Tibial nerve (tissue), 4 donors: ENCODE measurements around the gene SLC26A11. TPM values are rescaled to one million over a fixed set of nuclear protein-coding genes. Genes with fewer than 3 reads are reported as not detected.
"Not testable (repeated sequence)": the region's sequence is repeated elsewhere in the genome, so short reads cannot be mapped to it uniquely, and the experiment has no call there.

Source experiments
- DNase-seq, 2 donors: peaks; one replicate each; pipeline ENCODE4 v3.0.0-alpha.2; 2019; ENCODE audit warnings: low spot score in 2 of 2
- H3K27ac ChIP-seq, 4 donors: fragments of 200-600 bp; sonication (generic) in 3 of 4; one replicate each; pipeline ENCODE4 v1.5.1; 2017 to 2019; ENCODE audit warnings: mild to moderate bottlenecking in 1 of 4
- H3K27me3 ChIP-seq, 2 donors: fragments of 200-600 bp; sonication (generic) in 1 of 2; one replicate each; pipeline versions ENCODE4 v1.5.1 to v1.6.0; 2017 to 2019
- H3K36me3 ChIP-seq, 3 donors: fragments of 200-600 bp; sonication (generic); one replicate each; pipeline ENCODE4 v1.5.1; 2018 to 2019
- H3K4me1 ChIP-seq, 4 donors: fragments of 200-600 bp; sonication (generic) in 3 of 4; one replicate each; pipeline ENCODE4 v1.5.1; 2017 to 2019
- H3K4me3 ChIP-seq, 4 donors: fragments of 200-600 bp; sonication (generic) in 3 of 4; one replicate each; pipeline ENCODE4 v1.5.1; 2017 to 2019; ENCODE audit warnings: mild to moderate bottlenecking in 1 of 4, moderate library complexity in 1 of 4
- H3K9me3 ChIP-seq, 4 donors: fragments of 200-600 bp; sonication (generic) in 3 of 4; one replicate each; pipeline ENCODE4 v1.5.1; 2017 to 2019
- EP300 ChIP-seq, 2 donors: sonication (generic); formaldehyde crosslinking; IDR thresholded peaks; one replicate each; pipeline ENCODE4 v1.6.1; 2017; ENCODE audit warnings: antibody characterized with exemption in 2 of 2, mild to moderate bottlenecking in 1 of 2
- POLR2A ChIP-seq, 2 donors: fragments of 450-650 bp; IDR thresholded peaks; one replicate each; pipeline ENCODE4 v1.6.1; 2017; ENCODE audit warnings: antibody characterized with exemption in 2 of 2, mild to moderate bottlenecking in 2 of 2, moderate library complexity in 2 of 2
- WGBS, 2 donors: methylation state at CpG; one replicate each; pipeline ENCODE4 v1.1.5; 2018; 5-methylcytosine and 5-hydroxymethylcytosine counted together
- total RNA-seq, 4 donors: library from RNA; depleted of rRNA; stranded (reverse); fragments of >200 nt; gene quantifications; one replicate each; pipeline ENCODE4 v1.1.0, GENCODE V29; 2016
- TF ChIP-seq, protein P1 (sequence below), 5 experiments: fragments of 200-600 bp in 3 of 5; fragments of 450-650 bp in 2 of 5; sonication (generic) in 3 of 5; IDR thresholded peaks; one replicate each; pipeline ENCODE4 v1.5.1; 2016 to 2019; ENCODE audit warnings: antibody characterized with exemption in 5 of 5, mild to moderate bottlenecking in 3 of 5, moderate library complexity in 2 of 5

Gene SLC26A11
- total RNA-seq, 4 donors from 2014 or later: 14.4 to 44.7 (median 21.5) TPM

DNA sequence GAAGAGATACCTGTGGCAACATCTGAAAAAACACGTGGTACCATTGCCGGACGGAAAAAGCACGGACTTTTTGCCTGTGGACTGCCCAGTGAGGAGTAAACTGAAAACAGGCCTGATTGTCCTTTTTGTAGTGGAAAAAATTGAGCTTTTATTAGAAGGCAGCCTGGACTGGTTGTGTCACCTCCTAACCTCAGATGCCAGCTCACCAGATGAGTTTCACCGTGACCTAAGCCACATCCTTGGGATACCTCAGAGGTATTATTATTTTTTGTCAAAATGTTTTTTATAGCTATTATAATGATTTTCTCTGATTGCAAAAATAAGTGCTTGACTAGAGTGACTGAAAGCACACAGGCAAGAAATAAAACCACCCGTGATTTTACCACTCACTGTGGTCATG lies 75.3 kb downstream of the SLC26A11 start:
- Histone ChIP-seq H3K27ac (no peak overlapping the region), H3K4me1 (no peaks in the 10 kb centered on the region), H3K4me3 (no peak overlapping the region), H3K9me3 (peaks cover 0 to 2% (median 0%) of the 10 kb centered on the region in 4 donors), H3K36me3 (peaks cover 6 to 100% (median 59%) of the 10 kb centered on the region in 3 donors), H3K27me3 (no peaks in the 10 kb centered on the region)
- 90 to 92% methylated on average over 6 of the region's 6 CpGs for WGBS, 2 donors
- no peak for TF ChIP-seq POLR2A (IDR thresholded peaks at IDR 0.05)
- TF ChIP-seq, protein P1, sequence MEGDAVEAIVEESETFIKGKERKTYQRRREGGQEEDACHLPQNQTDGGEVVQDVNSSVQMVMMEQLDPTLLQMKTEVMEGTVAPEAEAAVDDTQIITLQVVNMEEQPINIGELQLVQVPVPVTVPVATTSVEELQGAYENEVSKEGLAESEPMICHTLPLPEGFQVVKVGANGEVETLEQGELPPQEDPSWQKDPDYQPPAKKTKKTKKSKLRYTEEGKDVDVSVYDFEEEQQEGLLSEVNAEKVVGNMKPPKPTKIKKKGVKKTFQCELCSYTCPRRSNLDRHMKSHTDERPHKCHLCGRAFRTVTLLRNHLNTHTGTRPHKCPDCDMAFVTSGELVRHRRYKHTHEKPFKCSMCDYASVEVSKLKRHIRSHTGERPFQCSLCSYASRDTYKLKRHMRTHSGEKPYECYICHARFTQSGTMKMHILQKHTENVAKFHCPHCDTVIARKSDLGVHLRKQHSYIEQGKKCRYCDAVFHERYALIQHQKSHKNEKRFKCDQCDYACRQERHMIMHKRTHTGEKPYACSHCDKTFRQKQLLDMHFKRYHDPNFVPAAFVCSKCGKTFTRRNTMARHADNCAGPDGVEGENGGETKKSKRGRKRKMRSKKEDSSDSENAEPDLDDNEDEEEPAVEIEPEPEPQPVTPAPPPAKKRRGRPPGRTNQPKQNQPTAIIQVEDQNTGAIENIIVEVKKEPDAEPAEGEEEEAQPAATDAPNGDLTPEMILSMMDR (IDR thresholded peaks at IDR 0.05): no peak
- no peak for TF ChIP-seq EP300 (IDR thresholded peaks at IDR 0.05)
- DNase-seq: no peak

DNA sequence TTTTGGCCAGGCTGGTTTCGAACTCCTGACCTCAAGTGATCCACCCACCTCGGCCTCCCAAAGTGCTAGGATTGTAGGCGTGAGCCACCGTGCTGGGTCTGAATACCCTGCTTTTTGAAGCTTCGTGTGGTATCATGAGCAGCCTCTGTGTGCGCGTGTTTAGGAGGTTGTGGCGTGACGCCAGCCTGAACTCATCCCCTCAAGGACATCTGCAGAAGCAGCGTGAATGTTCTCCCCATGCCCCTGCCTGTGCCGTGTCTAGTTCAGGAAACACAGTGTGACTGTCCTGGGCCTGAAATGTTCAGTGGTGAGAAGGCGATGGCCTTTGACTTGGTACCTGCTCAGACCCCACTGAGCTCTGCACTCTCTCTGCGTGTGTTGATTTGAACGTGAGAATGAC lies 76.0 kb downstream of the SLC26A11 start:
- H3K4me3 ChIP-seq: no peak overlapping the region
- H3K4me1 ChIP-seq: no peaks in the 10 kb centered on the region
- DNase-seq: no peak
- H3K27ac ChIP-seq: no peak overlapping the region
- WGBS, 2 donors: 84 to 91% methylated on average over 9 to 14 of the region's 14 CpGs
- TF ChIP-seq, protein P1 (IDR thresholded peaks at IDR 0.05): no peak
- TF ChIP-seq POLR2A (IDR thresholded peaks at IDR 0.05): no peak
- no peak for TF ChIP-seq EP300 (IDR thresholded peaks at IDR 0.05)
- H3K9me3 ChIP-seq: peaks cover 0 to 5% (median 0%) of the 10 kb centered on the region in 4 donors
- no peaks in the 10 kb centered on the region for H3K27me3 ChIP-seq
- peaks cover 6 to 100% (median 54%) of the 10 kb centered on the region in 3 donors for H3K36me3 ChIP-seq

DNA sequence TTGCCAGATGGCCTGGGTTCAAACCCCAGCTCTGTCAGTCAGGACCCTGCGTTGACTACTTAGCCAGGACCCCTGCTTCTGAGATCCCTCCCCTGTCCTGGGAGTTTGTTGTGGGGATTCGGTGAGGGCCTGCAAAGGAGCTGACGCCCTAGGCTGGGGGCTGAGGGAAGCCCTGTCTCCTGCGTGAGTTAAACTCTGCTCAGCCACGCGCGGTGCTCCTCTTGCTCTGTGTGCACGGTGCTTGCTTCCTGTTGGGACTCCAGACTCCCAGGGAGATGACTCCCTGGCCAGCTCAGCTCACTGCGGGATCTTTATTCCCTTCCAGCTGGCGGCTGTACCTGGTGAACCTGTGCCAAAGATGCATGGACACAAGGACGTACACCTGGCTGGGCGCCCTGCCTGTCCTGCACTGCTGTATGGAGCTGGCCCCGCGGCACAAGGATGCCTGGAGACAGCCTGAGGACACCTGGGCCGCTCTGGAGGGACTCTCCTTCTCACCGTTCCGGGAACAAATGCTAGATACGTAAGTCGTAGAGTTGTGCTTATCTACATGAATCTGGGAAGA lies 77.9 kb downstream of the SLC26A11 start:
- DNase-seq: no peak
- H3K4me1 ChIP-seq: no peaks in the 10 kb centered on the region
- H3K36me3 ChIP-seq: peaks cover 5 to 100% (median 56%) of the 10 kb centered on the region in 3 donors
- H3K27me3 ChIP-seq: no peaks in the 10 kb centered on the region
- H3K4me3 ChIP-seq: no peak overlapping the region
- TF ChIP-seq EP300 (IDR thresholded peaks at IDR 0.05): no peak
- TF ChIP-seq POLR2A (IDR thresholded peaks at IDR 0.05): no peak
- TF ChIP-seq, protein P1 (IDR thresholded peaks at IDR 0.05): no peak
- WGBS, 2 donors: 83 to 88% methylated on average over 17 to 19 of the region's 19 CpGs
- no peak overlapping the region for H3K27ac ChIP-seq
- peaks cover 0 to 11% (median 0%) of the 10 kb centered on the region in 4 donors for H3K9me3 ChIP-seq

DNA sequence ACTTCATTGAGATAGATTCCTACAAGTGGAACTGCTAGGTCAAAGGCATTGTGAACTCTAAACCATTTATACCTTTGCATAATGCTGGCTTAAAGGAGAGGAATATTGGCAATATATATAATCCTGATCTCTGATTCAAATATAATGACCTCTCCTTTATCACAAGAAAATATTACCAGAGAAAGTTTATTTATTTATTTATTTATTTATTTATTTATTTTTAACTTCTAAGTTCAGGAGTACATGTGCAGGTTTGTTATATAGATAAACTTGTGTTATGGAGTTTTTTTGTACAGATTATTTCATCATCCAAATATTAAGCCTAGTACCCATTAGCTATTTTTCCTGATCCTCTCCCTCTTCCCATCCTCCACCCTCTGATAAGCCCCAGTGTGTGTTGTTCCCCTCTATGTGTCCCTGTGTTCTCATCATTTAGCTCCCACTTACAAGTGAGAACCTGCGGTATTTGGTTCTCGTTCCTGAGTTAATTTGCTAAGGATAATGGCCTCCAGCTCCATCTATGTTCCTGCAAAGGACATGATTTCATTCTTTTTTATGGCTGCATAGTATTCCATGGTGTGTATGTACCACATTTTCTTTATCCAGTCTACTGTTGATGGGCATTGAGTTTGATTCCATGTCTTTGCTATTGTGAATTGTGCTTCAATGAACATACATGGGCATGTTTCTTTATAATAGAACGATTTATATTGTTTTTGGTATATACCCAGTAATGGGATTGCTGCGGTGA lies 79.3 kb downstream of the SLC26A11 start:
- H3K27ac ChIP-seq, H3K27me3 ChIP-seq, DNase-seq, H3K4me1 ChIP-seq, H3K4me3 ChIP-seq: not testable (repeated sequence)
- WGBS, 2 donors: 73 to 95% methylated on average over 4 of the region's 4 CpGs
- Histone ChIP-seq H3K36me3 (peaks cover 8 to 100% (median 59%) of the 10 kb centered on the region in 3 donors), H3K9me3 (peaks cover 0 to 26% (median 4%) of the 10 kb centered on the region in 4 donors)

DNA sequence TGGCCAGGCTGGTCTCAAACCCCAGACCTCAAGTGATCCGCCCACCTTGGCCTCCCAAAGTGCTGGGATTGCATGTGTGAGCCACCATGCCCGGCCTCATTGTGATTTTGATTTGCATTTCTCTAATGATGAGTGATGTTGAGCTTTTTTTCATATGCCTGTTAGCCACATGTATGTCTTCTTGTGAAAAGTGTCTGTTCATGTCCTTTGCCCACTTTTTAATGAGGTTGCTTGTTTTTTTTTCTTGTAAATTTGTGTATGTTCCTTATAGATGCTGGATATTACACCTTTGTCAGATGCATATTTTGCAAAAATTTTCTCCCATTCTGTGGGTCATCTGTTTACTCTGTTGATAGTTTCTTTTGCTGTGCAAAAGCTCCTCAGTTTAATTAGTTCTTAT lies 80.5 kb downstream of the SLC26A11 start:
- Histone ChIP-seq H3K9me3 (peaks cover 0 to 31% (median 4%) of the 10 kb centered on the region in 4 donors), H3K36me3 (peaks cover 8 to 100% (median 49%) of the 10 kb centered on the region in 3 donors)
- not testable (repeated sequence) for H3K4me3 ChIP-seq, H3K27me3 ChIP-seq, DNase-seq, H3K27ac ChIP-seq, H3K4me1 ChIP-seq
- WGBS, 2 donors: 91 to 98% methylated on average over 2 of the region's 2 CpGs

Other genes with a start within 250 kb of the SLC26A11 start
- gene TBC1D16, start 184.6 kb upstream of the SLC26A11 start, total RNA-seq: 10 to 100 TPM; 48.3 to 68.4 (median 58.1) TPM
- gene CCDC40, start 183.8 kb upstream of the SLC26A11 start, total RNA-seq: 10 to 100 TPM in 3 of 4 donors, 1 to 10 TPM in 1; 7.1 to 13.8 (median 12.0) TPM
- gene GAA, start 118.8 kb upstream of the SLC26A11 start, total RNA-seq: 10 to 100 TPM; 52.7 to 81.9 (median 67.8) TPM
- 10 to 100 TPM; 34.5 to 69.0 (median 59.2) TPM for gene EIF4A3, start 73.3 kb upstream of the SLC26A11 start, total RNA-seq
- 1 to 10 TPM in 3 of 4 donors, under 1 TPM in 1; 0.22 to 4.4 (median 1.3) TPM for gene CARD14, start 50.4 kb upstream of the SLC26A11 start, total RNA-seq
- 10 to 100 TPM; 26.1 to 50.5 (median 34.6) TPM for gene SGSH, start 94 bp upstream of the SLC26A11 start, total RNA-seq
- gene RNF213, start 40.4 kb downstream of the SLC26A11 start, total RNA-seq: 100 to 1,000 TPM; 107 to 148 (median 119) TPM
- gene ENDOV, start 194.7 kb downstream of the SLC26A11 start, total RNA-seq: 10 to 100 TPM in 3 of 4 donors, 1 to 10 TPM in 1; 9.8 to 30.3 (median 16.6) TPM